NCI-H2029 (cell line): Measurements from ENCODE around the gene RUVBL2.

ENCODE experiments used
- DNase-seq: peaks from one replicate; lab custom pipeline; 2025; lab: John Stamatoyannopoulos, UW

The RUVBL2 gene

GRCh38 chr19:48964205-48965039 is 29.3 kb upstream of the RUVBL2 start:
- DNase-seq, result no peak

DNA sequence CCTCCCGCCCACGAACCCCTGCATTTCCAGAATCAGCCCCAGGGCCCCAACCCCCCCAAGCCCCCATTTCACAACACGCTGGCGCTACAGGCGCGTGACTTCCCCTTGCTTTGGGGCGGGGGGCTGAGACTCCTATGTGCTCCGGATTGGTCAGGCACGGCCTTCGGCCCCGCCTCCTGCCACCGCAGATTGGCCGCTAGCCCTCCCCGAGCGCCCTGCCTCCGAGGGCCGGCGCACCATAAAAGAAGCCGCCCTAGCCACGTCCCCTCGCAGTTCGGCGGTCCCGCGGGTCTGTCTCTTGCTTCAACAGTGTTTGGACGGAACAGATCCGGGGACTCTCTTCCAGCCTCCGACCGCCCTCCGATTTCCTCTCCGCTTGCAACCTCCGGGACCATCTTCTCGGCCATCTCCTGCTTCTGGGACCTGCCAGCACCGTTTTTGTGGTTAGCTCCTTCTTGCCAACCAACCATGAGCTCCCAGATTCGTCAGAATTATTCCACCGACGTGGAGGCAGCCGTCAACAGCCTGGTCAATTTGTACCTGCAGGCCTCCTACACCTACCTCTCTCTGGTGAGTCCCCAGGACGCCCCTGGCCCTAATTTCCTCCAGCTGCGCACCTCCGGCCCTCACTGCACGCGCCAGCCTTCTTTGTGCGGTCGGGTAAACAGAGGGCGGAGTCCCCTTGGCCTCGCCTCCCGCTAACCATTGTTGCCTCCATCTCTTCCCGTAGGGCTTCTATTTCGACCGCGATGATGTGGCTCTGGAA is 28.5 kb upstream of the RUVBL2 start, which contains the start of gene FTL:
Gene FTL, plus strand, starts transcription at position 270 of the 766 bp plus-strand sequence. Its CDS starts 199 bp downstream, at position 469.
- peak; percentile 90 for DNase-seq

GRCh38 chr19:48965806-48966540 is 27.7 kb upstream of the RUVBL2 start:
- peak; percentile 84 for DNase-seq

GRCh38 chr19:48966541-48967345 is 26.9 kb upstream of the RUVBL2 start:
- DNase-seq, result no peak

DNA sequence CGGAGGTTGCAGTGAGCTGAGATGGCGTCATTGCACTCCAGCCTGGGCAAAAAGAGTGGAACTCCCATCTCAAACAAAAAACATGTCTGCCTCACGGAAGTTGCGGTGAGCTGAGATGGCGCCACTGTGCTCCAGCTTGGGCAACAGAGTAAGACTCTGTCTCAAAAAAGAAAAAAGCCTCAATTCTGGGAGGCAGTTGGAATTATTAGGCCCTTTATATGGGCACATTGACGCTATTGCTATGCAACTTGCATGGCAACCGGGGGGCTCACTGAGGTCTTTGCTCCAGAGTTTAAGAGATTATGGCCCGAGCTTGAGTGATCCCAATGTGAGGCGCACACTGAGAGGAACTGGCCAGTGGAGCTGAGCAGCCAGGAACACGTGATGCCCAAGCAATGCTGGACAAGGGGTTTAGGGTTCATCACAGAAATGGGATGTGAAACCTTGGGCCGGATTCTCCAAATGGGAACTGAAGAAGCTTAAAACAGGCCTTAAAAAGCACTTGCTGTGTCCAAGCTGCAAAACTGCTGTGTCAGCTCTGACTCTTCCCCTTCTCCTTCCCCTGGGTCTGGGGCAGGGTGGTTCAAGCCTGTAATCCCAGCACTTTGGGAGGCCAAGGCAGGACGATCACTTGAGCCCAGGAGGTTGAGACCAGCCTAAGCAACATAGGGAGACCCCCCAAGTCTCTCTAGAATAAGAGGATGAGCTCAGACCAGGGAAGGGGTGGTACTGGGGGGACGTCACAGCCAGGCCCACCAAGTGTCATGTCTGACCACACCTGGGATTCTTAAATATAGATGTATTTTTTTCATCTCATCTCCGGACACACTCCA is 26.1 kb upstream of the RUVBL2 start:
- DNase-seq, result no peak

DNA sequence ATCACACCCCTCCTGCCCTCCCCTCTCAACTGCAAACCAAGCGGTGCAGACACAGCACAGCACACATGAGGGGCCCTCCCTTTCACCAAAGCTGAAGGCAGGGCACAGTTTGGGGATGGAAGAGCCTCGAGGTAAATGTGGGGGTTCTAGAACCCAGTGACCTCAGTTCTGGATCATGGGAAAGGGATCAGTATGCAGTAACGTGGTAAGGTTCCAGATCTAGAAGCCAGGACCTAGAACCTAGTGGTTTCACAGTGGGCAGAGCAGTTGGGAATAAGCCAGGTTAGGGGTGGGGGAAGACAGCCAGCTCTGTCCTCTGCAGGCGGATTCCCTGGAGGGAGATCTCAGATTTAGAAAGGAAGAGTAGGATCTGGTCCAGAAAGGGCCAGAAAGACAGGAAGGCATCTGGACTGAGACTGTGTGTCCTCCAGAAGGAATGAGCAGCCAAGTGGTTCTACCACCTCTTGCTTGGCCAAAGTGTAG is 25.5 kb upstream of the RUVBL2 start:
- no peak for DNase-seq

DNA sequence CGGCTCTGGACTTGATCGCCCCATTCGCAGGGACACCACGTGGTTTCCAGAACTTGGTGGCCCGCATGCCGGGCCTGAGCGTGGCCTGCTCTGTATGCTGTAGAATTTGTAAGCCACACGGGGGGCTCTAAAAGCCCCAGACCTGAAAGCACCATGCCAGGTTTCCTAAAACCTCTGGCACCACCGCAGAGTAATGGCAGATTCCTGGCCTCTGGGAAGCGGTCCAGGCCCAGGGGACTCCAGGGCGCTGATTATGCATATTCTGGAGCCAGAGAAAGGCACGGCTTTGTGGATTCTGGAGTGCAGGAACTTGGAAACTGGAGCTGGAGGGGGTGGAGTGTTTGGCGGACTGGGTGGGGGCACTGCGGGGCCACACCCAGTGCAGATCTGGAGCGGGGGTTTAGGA is 24.9 kb upstream of the RUVBL2 start:
- no peak for DNase-seq

- DNase-seq, result no peak
Observed at GRCh38 chr19:48969276-48970138, 24.2 kb upstream of the RUVBL2 start.

DNA sequence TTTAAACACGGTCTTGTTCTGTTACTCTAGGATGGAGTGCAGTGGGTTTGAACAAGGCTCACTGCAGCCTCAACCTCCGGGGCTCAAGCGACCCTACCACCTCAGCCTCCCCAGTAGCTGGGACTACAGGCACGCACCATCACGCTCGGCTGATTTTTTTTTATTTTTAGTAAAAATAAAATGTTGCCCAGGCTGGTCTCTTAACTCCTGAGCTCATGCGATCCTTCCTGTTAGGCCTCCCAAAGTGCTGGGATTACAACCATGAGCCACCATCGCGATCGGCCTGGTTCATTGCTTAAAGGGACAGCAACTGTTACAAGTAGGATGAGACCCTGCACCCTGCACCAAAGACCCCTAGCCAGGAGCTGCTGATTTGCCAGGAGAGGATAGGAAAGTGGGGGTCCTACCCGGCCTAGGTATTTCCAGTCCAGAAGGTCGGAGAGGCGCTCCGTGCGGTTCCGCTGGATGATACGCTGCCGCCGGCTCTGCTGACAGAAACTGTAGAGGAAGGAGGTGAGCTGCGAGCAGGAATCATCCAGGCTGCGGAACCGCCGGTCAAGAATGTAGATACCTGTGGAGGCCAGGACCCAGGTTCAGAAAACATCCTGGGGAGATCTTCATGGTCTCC is 23.4 kb upstream of the RUVBL2 start:
- no peak for DNase-seq

DNA sequence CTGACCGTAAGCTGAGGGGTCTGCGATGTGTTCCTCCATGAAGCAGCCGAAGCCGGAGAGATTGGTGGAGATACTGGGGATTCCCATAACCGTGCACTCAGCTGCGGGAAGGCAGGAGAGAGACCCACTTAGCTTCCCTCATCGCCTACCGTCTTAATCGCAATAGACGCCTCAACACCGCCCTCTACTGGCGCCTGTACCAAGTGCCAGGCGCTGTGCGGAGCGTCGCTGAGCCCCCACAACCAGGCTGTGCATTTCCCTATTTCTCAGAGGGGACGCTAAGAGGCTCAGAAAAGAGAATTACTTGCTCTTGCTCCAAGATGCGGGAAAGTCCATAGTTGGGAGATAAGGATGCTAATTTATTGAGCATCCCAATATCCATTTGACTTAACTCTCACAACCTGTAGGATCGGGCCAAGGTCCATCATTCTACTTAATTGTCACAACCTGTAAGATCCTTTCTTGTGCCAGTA is 22.7 kb upstream of the RUVBL2 start:
- DNase-seq, result peak; percentile 73

DNA sequence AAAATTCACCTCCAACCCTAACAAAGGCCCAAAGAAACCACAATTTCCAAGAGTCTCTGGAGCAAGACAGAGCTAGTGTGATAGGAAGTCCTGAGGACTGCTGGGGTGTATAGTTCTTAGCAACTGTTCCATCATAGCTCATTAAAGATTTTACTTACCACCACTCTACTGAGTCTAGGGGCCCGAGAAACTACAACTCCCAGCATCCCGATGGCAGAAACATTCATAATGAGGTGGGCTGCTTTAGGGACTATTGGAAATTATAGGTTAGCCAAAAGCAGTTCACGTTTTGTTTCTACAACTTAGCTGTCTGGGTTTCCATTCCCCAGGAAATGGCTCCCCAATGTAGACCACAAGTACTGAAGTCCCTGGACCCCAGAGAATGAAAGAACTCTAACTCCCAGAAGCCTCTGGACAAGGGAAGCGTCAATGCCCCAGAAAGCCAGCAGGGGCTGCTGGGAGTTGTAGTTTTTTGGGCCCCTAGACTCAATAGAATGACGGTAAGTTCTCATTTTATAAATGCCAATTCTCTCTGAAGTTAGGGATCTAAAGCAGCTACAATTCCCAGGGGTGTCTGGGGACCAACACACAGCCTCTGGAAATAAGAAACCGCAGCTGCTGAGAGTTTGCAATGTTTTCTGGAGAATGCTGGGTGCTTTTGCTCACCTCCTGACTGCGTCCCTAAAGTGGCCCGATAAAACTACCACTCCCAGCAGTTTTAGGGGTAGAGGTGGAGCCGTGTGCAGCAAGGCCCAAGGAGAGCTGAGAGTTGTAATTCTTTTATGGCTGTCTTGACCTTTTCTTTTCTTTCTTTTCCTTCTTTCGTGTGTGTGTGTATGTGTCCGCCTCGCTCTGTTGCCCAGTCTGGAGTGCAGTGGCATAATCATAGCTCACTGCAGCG is 17.5 kb upstream of the RUVBL2 start:
- DNase-seq, result no peak

- DNase-seq, result no peak
Observed at GRCh38 chr19:48977061-48977460, 16.6 kb upstream of the RUVBL2 start.

- no peak for DNase-seq
Observed at GRCh38 chr19:48982280-48982679, 11.4 kb upstream of the RUVBL2 start.

DNA sequence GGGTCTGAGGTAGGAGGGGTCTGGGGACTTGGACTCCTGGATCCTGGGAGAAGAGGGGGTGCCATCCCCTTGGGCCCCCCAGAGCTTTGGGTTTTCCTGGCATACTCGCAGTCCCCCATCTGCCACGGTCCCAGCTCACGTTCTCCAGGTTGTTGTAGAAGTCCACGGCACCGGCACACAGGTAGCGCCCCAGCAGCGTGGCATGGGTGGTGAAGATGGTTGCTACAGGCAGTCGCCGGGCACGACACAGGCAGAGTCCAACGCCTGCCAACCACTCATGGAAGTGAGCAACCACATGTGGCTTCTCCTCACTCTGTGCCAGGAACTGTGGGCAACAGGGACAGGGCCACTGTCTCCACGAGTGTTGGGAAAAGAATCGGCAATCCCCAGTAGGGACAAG is 8.0 kb upstream of the RUVBL2 start:
- DNase-seq, result no peak

- no peak for DNase-seq
Observed at GRCh38 chr19:48986211-48986610, 7.5 kb upstream of the RUVBL2 start.

DNA sequence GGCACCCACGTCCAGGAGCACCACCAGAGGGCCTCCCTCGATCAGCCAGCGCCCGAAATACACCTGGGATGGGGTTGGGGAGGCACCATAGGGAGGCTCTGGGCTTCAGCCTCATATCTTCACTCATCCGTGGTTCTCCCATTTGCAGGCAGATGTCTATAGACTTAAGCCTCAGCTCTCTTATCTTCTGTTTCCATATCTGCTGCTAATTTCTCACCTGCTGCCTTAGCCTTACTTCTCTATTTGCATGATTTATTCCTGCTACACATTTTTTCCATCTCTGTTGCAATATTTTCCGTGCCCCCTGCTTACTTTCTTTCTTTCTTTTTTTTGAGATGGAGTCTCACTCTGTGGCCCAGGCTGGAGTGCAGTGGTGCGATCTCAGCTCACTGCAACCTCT is 6.4 kb upstream of the RUVBL2 start:
- DNase-seq, result no peak

DNA sequence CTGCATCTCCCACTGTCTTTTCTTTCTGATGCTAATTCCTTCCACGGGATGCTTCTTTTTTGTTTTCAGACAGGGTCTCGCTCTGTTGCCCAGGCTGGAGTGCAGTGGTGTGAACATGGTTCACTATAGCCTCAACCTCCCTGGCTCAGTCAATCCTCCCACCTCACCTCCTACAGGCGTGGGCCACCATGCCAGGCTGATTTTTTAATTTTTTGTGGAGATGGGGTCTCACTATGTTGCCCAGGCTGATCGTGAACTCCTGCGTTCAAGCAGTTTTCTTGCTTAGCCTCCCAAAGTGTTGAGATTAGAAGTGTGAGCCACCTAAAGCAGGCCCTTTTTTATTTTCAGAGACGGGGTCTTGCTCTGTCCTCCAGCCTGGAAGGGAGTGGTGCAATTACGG is 5.4 kb upstream of the RUVBL2 start:
- no peak for DNase-seq

- no peak for DNase-seq
Observed at GRCh38 chr19:48988860-48989259, 4.8 kb upstream of the RUVBL2 start.
